CD8-positive, alpha-beta memory T cell (primary cell): Measurements from ENCODE around the gene CACNA2D4. TPM values are rescaled to one million over a fixed set of nuclear protein-coding genes. Genes with fewer than 3 reads are reported as not detected.

Source experiments
- CTCF ChIA-PET: fragments of 350-600 bp; sonication (Branson Sonifier 250); formaldehyde crosslinking; loops from one replicate; lab custom pipeline; 2021; ENCODE audit warnings: antibody characterized with exemption; lab: Charles Lee
- POLR2A ChIA-PET: fragments of 350-600 bp; sonication (Branson Sonifier 250); formaldehyde crosslinking; loops from one replicate; lab custom pipeline; 2021; ENCODE audit warnings: antibody characterized with exemption; lab: Charles Lee
- DNase-seq, 5 donors: peaks; one replicate each; pipeline versions ENCODE4 v3.0.0 to v3.0.0-alpha.2; 2020 to 2022; ENCODE audit warnings: mixed read lengths in 1 of 5
- H3K27ac ChIP-seq: one replicate; pipeline ENCODE4 v1.7.0; 2013; ENCODE audit warnings: low read depth, mild to moderate bottlenecking, low read length, moderate library complexity
- H3K27me3 ChIP-seq: 2 replicates; pipeline ENCODE4 v1.7.0; 2013; ENCODE audit warnings: low read length, mild to moderate bottlenecking; ENCODE audit not compliant: insufficient read depth, poor library complexity, severe bottlenecking
- H3K36me3 ChIP-seq: 2 replicates; pipeline ENCODE4 v1.7.0; 2013; ENCODE audit warnings: mild to moderate bottlenecking, low read length, moderate library complexity; ENCODE audit not compliant: insufficient read depth
- H3K4me1 ChIP-seq: 2 replicates; pipeline ENCODE4 v1.7.0; 2013; ENCODE audit warnings: mild to moderate bottlenecking, low read length, moderate library complexity; ENCODE audit not compliant: insufficient read depth
- H3K4me3 ChIP-seq: 2 replicates; pipeline ENCODE4 v1.7.0; 2013; ENCODE audit warnings: mild to moderate bottlenecking, low read length
- H3K9me3 ChIP-seq: 2 replicates; pipeline ENCODE4 v1.7.0; 2013; ENCODE audit warnings: mild to moderate bottlenecking, low read length
- H3K27ac Mint-ChIP-seq, 8 donors: one replicate each; pipeline ENCODE4 v1.8.0; 2020 to 2021; ENCODE audit warnings: mixed read lengths in 8 of 8, mild to moderate bottlenecking in 6 of 8, inconsistent platforms in 3 of 8, moderate library complexity in 3 of 8
- H3K27me3 Mint-ChIP-seq, 2 donors: one replicate each; pipeline ENCODE4 v1.8.0; 2020 to 2021; ENCODE audit warnings: mixed read lengths in 2 of 2, mild to moderate bottlenecking in 1 of 2, moderate library complexity in 1 of 2
- H3K36me3 Mint-ChIP-seq, 3 donors: one replicate each; pipeline ENCODE4 v1.8.0; 2020 to 2021; ENCODE audit warnings: mixed read lengths in 3 of 3, inconsistent platforms in 1 of 3, mild to moderate bottlenecking in 1 of 3
- H3K4me1 Mint-ChIP-seq, 3 donors: one replicate each; pipeline ENCODE4 v1.8.0; 2020 to 2021; ENCODE audit warnings: mixed read lengths in 3 of 3, inconsistent platforms in 1 of 3, mild to moderate bottlenecking in 1 of 3
- H3K4me3 Mint-ChIP-seq, 7 donors: one replicate each; pipeline ENCODE4 v1.8.0; 2020 to 2021; ENCODE audit warnings: mixed read lengths in 7 of 7, mild to moderate bottlenecking in 6 of 7, moderate library complexity in 4 of 7, inconsistent platforms in 2 of 7
- H3K9me3 Mint-ChIP-seq, 5 donors: one replicate each; pipeline ENCODE4 v1.8.0; 2020 to 2022; ENCODE audit warnings: mixed read lengths in 5 of 5, mild to moderate bottlenecking in 3 of 5, moderate library complexity in 2 of 5, inconsistent platforms in 1 of 5
- polyA plus RNA-seq: library from polyadenylated mRNA; unstranded; fragments of 300-500 nt; fragmentation: Illumina TruSeq; gene quantifications from one replicate; pipeline ENCODE4 v1.2.3, GENCODE V29; 2021
- total RNA-seq, 2 experiments: library from RNA; stranded (reverse); gene quantifications; one replicate each; pipeline ENCODE4 v1.2.3, GENCODE V29; 2021

CACNA2D4 gene
- total and polyA plus RNA-seq, 3 experiments from 2014 or later, result 5.7 to 7.6 (median 6.5) TPM

DNA sequence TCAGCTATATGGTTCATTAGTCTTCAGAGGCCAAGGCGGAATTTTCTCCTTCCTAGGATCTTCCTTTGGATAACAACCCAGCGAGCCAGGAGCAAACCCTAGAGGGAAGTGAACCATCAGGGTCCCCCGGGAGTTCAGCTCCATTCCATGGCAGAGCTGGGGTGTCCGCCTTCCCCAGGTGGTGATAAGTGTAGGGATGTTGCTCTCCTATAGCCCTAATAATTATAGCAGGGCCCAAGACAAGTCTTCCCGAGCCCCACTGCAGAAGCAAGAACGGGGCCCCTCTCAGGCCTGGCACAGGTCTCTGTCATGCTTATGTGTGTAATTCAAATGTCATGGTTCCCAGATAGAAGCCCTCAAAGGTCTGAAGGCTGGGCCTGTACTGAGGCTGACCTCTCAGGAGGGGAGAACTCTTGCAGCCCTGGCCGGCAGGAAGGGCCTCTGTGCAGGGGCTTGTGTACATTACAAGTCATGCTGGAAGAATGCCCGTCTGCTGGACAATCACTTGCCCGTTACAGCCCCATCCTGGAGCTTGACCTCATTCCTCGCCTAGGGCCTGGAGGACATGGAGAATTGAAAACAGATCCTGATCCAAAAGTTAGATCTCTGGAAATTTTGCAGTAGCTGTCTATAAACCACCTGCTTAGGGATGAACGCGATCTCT is 80.8 kb downstream of the CACNA2D4 start:
- H3K4me3 ChIP-seq, result no peak overlapping the region
- H3K9me3 ChIP-seq, result no peaks in the 10 kb centered on the region
- H3K36me3 Mint-ChIP-seq, result no peaks in the 10 kb centered on the region
- H3K9me3 Mint-ChIP-seq, result no peaks in the 10 kb centered on the region
- CTCF ChIA-PET, result no interaction called here
- no peaks in the 10 kb centered on the region for H3K27me3 ChIP-seq
- H3K27ac ChIP-seq, result no peak overlapping the region
- H3K4me1 Mint-ChIP-seq, result no peaks in the 10 kb centered on the region
- H3K4me1 ChIP-seq, result no peaks in the 10 kb centered on the region
- no peaks in the 10 kb centered on the region for H3K36me3 ChIP-seq
- H3K4me3 Mint-ChIP-seq, result no peak overlapping the region
- DNase-seq, result no peak
- peaks cover 6 to 25% of the 10 kb centered on the region in 2 donors for H3K27me3 Mint-ChIP-seq
- POLR2A ChIA-PET, result no interaction called here
- no peak overlapping the region for H3K27ac Mint-ChIP-seq

DNA sequence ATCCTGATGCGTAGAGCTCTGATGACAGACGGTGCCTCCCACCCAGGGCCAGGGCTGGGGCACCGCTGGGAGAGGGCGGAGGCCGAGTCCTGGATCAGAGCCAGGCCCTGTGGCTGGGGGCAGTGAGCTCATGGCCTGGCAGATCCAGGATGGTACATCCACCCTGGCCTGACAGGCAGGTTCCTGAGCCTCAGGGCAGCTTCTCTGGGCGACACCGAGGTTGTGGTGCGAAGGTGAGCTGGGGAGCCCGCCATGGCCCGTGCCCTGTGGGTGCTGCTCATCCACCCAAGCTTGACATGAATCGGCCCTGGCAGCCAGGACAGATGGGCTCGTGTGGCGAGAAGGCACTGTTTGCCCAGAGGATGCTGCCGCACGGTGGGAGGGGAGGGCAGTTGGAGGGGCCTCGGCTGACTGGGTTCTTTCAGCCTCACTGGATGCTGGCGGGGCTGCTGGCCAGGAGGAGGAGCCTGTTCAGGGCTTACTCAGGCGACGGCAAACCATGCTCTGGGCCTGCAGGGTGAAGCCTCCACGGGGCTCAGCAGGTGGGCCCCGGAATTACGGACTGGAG is 81.5 kb downstream of the CACNA2D4 start:
- H3K4me1 Mint-ChIP-seq, result no peaks in the 10 kb centered on the region
- H3K36me3 Mint-ChIP-seq, result no peaks in the 10 kb centered on the region
- H3K4me3 Mint-ChIP-seq, result no peak overlapping the region
- no peak overlapping the region for H3K27ac ChIP-seq
- no peaks in the 10 kb centered on the region for H3K9me3 ChIP-seq
- H3K27ac Mint-ChIP-seq, result no peak overlapping the region
- no peak overlapping the region for H3K4me3 ChIP-seq
- DNase-seq, result no peak
- no peaks in the 10 kb centered on the region for H3K27me3 ChIP-seq
- H3K4me1 ChIP-seq, result no peaks in the 10 kb centered on the region
- POLR2A ChIA-PET, result no interaction called here
- no peaks in the 10 kb centered on the region for H3K36me3 ChIP-seq
- H3K27me3 Mint-ChIP-seq, result peaks cover 8 to 28% of the 10 kb centered on the region in 2 donors
- CTCF ChIA-PET, result no interaction called here
- H3K9me3 Mint-ChIP-seq, result no peaks in the 10 kb centered on the region

DNA sequence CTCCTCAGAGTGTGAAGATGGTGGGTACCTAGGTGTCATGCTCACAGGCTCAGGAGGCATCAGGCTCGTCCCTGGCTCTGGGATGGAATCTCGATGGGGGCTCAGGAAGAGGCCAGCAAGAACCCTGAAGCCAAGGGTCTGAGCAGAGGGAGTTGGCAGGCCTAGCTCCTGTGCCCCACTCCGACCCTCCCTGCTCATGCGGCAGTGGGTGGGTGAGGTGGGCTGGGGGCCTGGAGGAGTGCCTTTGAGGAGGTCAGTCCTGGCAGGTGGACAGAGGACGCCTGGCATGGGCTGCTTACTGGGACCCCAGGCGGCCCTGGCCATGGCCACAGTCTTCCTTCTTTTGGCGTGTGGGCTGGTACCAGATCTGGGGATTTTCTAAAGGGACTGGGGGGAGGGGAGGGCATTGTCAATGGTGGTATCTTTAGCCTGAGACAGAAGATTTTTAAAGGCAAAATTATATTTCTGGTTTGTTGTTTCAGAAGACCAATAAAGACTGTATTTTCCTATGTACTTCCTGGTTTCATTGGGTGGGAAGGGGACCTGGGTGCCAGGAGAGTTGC is 82.1 kb downstream of the CACNA2D4 start:
- ChIA-PET CTCF (no interaction called here), POLR2A (no interaction called here)
- H3K4me1 Mint-ChIP-seq, result no peaks in the 10 kb centered on the region
- no peaks in the 10 kb centered on the region for H3K36me3 Mint-ChIP-seq
- H3K4me3 Mint-ChIP-seq, result no peak overlapping the region
- no peak overlapping the region for H3K27ac ChIP-seq
- H3K27me3 Mint-ChIP-seq, result peaks cover 9 to 30% of the 10 kb centered on the region in 2 donors
- H3K9me3 Mint-ChIP-seq, result no peaks in the 10 kb centered on the region
- H3K4me1 ChIP-seq, result no peaks in the 10 kb centered on the region
- no peak for DNase-seq
- no peaks in the 10 kb centered on the region for H3K27me3 ChIP-seq
- H3K27ac Mint-ChIP-seq, result no peak overlapping the region
- H3K9me3 ChIP-seq, result no peaks in the 10 kb centered on the region
- no peaks in the 10 kb centered on the region for H3K36me3 ChIP-seq
- H3K4me3 ChIP-seq, result no peak overlapping the region

DNA sequence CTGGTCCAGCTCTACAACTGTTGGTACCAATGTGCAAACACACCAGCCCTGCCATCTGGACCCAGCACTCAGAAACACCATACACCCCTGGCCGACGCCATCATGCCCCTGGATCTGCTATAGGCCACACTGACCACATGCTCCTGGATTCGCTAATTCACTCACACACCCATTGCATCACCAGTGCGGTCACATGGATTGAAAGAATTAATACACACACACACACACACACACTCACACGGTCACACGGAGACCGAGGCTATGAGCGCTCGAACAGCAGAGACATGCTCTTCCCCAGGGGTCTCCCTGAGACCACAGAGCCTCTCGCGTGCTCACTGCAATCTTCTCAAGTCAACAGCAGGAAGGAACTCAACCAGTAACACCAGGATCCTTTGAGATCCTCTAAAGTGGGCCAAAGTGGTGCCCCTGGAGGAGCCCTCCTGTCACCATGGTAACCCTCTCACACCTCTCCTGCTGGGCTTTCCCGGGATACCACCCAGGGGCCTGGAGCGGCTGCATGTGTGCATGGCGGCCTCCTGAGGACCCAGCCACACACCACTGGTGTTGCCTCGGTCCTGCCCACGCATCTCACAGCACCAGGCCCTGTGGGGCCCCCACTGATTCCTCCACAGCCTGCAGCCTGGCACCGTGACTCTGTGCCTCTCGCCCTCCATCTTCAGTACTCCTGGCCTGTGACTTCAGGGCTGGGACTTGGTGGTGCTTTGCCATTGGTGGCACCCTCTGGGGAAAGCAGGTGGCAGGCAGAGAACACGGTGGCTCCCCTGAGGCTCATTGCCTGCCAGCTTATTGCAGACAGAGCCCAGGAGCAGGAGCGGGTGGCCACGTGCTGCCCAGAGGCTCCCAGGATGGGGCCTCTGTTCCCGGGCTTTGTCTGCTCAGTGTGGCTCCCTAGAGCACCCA is 83.0 kb downstream of the CACNA2D4 start:
- Histone ChIP-seq H3K27me3 (peaks cover 4% of the 10 kb centered on the region), H3K4me3 (no peak overlapping the region), H3K4me1 (no peaks in the 10 kb centered on the region), H3K9me3 (no peaks in the 10 kb centered on the region), H3K36me3 (no peaks in the 10 kb centered on the region), H3K27ac (no peak overlapping the region)
- no peak overlapping the region for H3K4me3 Mint-ChIP-seq
- no peak for DNase-seq
- ChIA-PET POLR2A (no interaction called here), CTCF (no interaction called here)
- H3K4me1 Mint-ChIP-seq, result no peaks in the 10 kb centered on the region
- peaks cover 16 to 33% of the 10 kb centered on the region in 2 donors for H3K27me3 Mint-ChIP-seq
- H3K27ac Mint-ChIP-seq, result peak overlapping the region in 1 of 8 donors; percentile 47
- H3K36me3 Mint-ChIP-seq, result no peaks in the 10 kb centered on the region
- no peaks in the 10 kb centered on the region for H3K9me3 Mint-ChIP-seq

DNA sequence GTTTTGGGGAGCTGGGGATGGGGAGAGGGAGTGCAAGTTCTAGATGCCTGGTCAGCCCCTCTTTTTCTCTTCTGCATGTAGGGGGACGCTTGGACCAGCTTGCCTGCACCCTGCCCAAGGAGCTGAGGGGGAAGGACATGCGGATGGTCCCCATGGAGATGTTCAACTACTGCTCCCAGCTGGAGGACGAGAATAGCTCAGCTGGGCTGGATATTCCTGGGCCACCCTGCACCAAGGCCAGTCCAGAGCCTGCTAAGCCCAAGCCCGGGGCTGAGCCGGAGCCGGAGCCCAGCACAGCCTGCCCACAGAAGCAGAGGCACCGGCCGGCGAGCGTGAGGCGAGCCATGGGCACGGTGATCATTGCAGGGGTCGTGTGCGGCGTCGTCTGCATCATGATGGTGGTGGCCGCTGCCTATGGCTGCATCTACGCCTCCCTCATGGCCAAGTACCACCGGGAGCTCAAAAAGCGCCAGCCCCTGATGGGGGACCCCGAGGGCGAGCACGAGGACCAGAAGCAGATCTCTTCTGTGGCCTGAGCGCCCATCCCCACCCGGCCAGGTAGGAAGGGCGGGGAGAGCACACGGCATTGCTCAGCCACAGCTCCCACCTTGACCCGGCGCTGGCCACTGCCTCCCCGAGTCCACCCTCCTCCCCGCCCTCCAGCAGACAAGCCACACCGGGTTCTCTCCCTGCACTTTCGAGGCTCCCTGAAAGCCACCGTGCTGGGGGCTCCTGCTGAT is 84.1 kb downstream of the CACNA2D4 start:
- Mint-ChIP-seq H3K4me3 (no peak overlapping the region), H3K4me1 (no peaks in the 10 kb centered on the region), H3K27ac (no peak overlapping the region), H3K27me3 (peaks cover 23 to 33% of the 10 kb centered on the region in 2 donors), H3K36me3 (no peaks in the 10 kb centered on the region), H3K9me3 (no peaks in the 10 kb centered on the region)
- ChIA-PET POLR2A (no interaction called here), CTCF (no interaction called here)
- Histone ChIP-seq H3K27me3 (peaks cover 4% of the 10 kb centered on the region), H3K27ac (no peak overlapping the region), H3K4me3 (no peak overlapping the region), H3K4me1 (no peaks in the 10 kb centered on the region), H3K9me3 (no peaks in the 10 kb centered on the region), H3K36me3 (no peaks in the 10 kb centered on the region)
- no peak for DNase-seq

DNA sequence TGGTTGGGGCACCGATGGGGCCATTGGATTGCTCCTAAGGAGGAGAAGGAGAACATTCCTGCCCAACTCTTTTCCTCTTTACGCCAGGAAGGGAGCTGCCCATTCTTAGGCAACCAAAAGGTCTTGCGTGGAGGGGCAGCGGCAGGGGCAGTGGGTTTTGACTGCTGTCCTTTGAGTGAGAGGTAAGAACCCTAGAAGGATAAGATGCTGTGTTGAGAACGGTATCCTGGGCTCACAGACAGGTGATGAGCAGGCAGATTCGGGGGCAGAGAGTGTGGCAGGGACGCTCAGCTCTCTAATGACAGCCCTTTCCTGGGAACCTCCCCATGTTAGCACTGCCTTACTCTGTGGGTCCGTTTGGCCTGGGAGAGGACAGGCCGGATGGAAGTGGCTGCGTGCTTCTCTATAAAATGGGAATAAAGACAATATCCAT is 84.8 kb downstream of the CACNA2D4 start:
- Histone ChIP-seq H3K4me1 (no peaks in the 10 kb centered on the region), H3K4me3 (no peak overlapping the region), H3K27ac (no peak overlapping the region), H3K27me3 (peaks cover 4% of the 10 kb centered on the region), H3K36me3 (no peaks in the 10 kb centered on the region), H3K9me3 (no peaks in the 10 kb centered on the region)
- Mint-ChIP-seq H3K9me3 (no peaks in the 10 kb centered on the region), H3K4me3 (no peak overlapping the region), H3K36me3 (no peaks in the 10 kb centered on the region), H3K27me3 (peaks cover 26 to 41% of the 10 kb centered on the region in 2 donors), H3K27ac (no peak overlapping the region), H3K4me1 (no peaks in the 10 kb centered on the region)
- no peak for DNase-seq
- CTCF ChIA-PET, result no interaction called here
- POLR2A ChIA-PET, result no interaction called here

DNA sequence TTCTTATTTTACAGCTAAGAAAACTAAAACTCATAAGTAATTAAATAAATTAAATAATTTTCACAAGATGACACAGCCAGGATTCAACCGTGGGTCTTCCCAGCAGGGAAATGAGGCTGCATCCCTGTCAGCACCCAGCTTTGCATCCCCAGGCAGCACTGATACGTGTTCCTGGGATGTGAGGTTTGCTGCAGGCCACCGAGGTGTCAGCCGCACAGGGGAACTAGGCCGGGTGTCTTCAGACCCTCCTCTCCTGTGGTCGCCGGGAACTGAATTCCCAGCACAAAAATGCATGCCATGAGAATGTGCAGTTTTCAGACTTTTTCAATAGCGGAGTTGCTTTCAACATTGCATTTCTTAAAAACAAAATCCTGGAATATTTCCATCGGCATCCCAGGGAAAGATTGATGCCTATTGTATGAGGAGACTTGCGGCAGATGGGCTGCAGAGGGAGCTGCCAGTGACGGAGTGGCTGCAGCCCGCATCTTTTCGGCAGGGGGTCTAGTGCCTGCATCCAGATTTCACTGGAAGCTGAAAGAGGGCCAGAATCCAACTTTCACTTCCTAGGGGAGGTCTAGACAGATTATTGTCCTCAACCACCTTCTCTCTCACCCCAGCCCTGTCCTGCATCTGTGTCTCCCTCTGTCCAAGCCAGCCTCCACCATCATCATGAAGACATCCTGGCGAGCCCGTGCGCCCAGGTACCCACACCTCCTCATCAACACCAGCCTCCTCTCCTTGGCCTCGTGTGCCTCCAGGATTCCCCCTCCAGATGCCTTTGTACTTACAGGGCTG is 85.5 kb downstream of the CACNA2D4 start:
- DNase-seq, result no peak
- H3K4me3 ChIP-seq, result no peak overlapping the region
- ChIA-PET CTCF (no interaction called here), POLR2A (no interaction called here)
- H3K27me3 Mint-ChIP-seq, result peaks cover 22 to 44% of the 10 kb centered on the region in 2 donors
- H3K4me3 Mint-ChIP-seq, result no peak overlapping the region
- H3K36me3 ChIP-seq, result no peaks in the 10 kb centered on the region
- no peaks in the 10 kb centered on the region for H3K9me3 ChIP-seq
- H3K9me3 Mint-ChIP-seq, result no peaks in the 10 kb centered on the region
- no peaks in the 10 kb centered on the region for H3K4me1 Mint-ChIP-seq
- H3K27ac Mint-ChIP-seq, result no peak overlapping the region
- no peak overlapping the region for H3K27ac ChIP-seq
- H3K36me3 Mint-ChIP-seq, result no peaks in the 10 kb centered on the region
- H3K4me1 ChIP-seq, result no peaks in the 10 kb centered on the region
- peaks cover 4% of the 10 kb centered on the region for H3K27me3 ChIP-seq
